HepG2 (cell line): ENCODE data around the gene MAT2A. TPM values are rescaled to one million over a fixed set of nuclear protein-coding genes. Genes with fewer than 3 reads are reported as not detected.
A peak's percentile ranks its signal among the peaks of the same experiment; 100 is the strongest.

Experiments
- MTA3 ChIP-seq: sonication (generic); formaldehyde crosslinking; IDR thresholded peaks from 2 replicates; pipeline ENCODE4 v1.4.0; 2020; ENCODE audit warnings: missing genetic modification reagents
- PBX2 ChIP-seq: IDR thresholded peaks from 2 replicates; pipeline ENCODE4 v1.6.1; 2016; ENCODE audit warnings: control low read depth
- REPIN1 ChIP-seq: sonication (generic); formaldehyde crosslinking; IDR thresholded peaks from 2 replicates; pipeline ENCODE4 v1.8.0; 2022; ENCODE audit warnings: missing genetic modification reagents, low read depth, mild to moderate bottlenecking, borderline replicate concordance
- TEF ChIP-seq: sonication (generic); formaldehyde crosslinking; IDR thresholded peaks from 2 replicates; pipeline ENCODE4 v1.5.0; 2020; ENCODE audit warnings: missing genetic modification reagents
- ZBTB2 ChIP-seq: sonication (generic); formaldehyde crosslinking; IDR thresholded peaks from 2 replicates; pipeline ENCODE4 v1.8.0; 2022; ENCODE audit warnings: low read depth, missing genetic modification reagents
- ZKSCAN1 ChIP-seq: fragments of 150-350 bp; IDR thresholded peaks from 2 replicates; pipeline ENCODE4 v1.6.1; 2014; ENCODE audit warnings: low read length
- polyA plus RNA-seq, 8 experiments: library from polyadenylated mRNA; depleted of rRNA in 3 of 8; stranded (reverse) in 7 of 8; unstranded in 1 of 8; fragments of >200 nt; fragmentation: Illumina TruSeq in 4 of 8; extraction: Trizol in 4 of 8; gene quantifications; 2 replicates each; pipeline versions ENCODE4 v1.2.1 to v1.2.3, GENCODE V29; 2011 to 2016; ENCODE audit warnings: low read depth in 4 of 8, missing spikeins in 1 of 8, mixed read lengths in 1 of 8; ENCODE audit not compliant: insufficient read depth in 1 of 8
- total RNA-seq, 5 experiments: library from RNA; depleted of rRNA; stranded (reverse); fragments of >200 nt; fragmentation: Illumina TruSeq; extraction: Trizol; gene quantifications; 2 replicates each; pipeline ENCODE4 v1.2.3, GENCODE V29; 2016; ENCODE audit warnings: low read depth in 1 of 5
- TF ChIP-seq, protein P1 (sequence below): sonication (generic); formaldehyde crosslinking; IDR thresholded peaks from 2 replicates; pipeline ENCODE4 v1.4.0; 2020; ENCODE audit warnings: missing genetic modification reagents, borderline replicate concordance
- TF ChIP-seq, protein P2 (sequence below): sonication (generic); formaldehyde crosslinking; IDR thresholded peaks from 2 replicates; pipeline ENCODE4 v1.4.0; 2020; ENCODE audit warnings: missing genetic modification reagents

The MAT2A gene
- total and polyA plus RNA-seq, 2 of the 13 experiments (the other 11 are each of a cell fraction or from before 2014, with no cell fraction given): 155 to 331 TPM

DNA sequence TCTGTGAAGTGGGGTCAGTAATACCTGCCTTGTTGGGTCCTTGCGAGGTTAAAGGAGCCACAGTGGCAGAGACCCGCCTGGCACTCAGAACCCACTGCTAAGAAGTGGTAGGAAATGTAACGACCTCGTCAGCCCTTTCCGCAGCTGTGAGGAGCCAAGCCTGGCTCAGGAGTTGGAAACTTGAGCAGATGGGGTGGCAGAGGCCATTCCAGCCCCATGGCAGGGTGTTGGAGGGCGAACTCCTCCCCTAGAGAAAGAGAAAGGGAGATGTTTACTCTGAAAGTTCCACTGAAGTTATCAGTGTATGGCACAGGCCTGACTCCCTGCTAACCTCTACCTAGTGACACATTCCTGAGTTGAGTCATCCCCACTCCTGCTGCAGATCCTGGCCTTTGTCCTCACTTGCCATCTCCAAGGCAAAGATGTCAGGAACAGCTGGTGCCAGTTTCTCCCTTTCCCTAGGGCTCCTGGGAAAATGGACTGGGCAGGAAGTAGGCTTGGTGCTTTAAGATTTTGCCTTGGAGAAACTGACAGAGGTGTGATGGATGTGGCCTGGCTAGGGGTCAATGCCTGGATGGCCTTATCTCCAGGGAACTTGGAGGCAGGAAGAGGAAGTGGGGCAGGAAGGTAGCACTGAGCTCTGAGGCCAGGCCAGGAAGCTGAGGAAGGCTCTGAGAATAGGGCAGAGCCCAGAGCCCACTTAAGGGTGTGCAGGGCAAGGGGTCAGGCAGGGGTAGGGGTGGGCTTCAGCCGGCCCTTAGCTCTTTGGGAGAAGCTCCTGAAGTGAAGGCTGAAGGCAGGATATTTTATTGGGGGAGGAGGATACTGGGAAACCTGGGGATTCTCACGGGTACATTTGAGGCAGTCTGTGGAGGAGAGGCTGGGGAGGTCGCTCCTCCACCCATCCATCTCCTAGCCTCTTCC lies 46.2 kb downstream of the MAT2A start (continued):
- TF ChIP-seq, protein P1, sequence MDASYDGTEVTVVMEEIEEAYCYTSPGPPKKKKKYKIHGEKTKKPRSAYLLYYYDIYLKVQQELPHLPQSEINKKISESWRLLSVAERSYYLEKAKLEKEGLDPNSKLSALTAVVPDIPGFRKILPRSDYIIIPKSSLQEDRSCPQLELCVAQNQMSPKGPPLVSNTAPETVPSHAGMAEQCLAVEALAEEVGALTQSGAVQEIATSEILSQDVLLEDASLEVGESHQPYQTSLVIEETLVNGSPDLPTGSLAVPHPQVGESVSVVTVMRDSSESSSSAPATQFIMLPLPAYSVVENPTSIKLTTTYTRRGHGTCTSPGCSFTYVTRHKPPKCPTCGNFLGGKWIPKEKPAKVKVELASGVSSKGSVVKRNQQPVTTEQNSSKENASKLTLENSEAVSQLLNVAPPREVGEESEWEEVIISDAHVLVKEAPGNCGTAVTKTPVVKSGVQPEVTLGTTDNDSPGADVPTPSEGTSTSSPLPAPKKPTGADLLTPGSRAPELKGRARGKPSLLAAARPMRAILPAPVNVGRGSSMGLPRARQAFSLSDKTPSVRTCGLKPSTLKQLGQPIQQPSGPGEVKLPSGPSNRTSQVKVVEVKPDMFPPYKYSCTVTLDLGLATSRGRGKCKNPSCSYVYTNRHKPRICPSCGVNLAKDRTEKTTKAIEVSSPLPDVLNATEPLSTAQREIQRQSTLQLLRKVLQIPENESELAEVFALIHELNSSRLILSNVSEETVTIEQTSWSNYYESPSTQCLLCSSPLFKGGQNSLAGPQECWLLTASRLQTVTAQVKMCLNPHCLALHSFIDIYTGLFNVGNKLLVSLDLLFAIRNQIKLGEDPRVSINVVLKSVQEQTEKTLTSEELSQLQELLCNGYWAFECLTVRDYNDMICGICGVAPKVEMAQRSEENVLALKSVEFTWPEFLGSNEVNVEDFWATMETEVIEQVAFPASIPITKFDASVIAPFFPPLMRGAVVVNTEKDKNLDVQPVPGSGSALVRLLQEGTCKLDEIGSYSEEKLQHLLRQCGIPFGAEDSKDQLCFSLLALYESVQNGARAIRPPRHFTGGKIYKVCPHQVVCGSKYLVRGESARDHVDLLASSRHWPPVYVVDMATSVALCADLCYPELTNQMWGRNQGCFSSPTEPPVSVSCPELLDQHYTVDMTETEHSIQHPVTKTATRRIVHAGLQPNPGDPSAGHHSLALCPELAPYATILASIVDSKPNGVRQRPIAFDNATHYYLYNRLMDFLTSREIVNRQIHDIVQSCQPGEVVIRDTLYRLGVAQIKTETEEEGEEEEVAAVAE: peak; percentile 82; the same call in 1 of the 2 replicates
- no peak for TF ChIP-seq ZBTB2 (CRISPR knock-in tag)
- TF ChIP-seq, protein P2, sequence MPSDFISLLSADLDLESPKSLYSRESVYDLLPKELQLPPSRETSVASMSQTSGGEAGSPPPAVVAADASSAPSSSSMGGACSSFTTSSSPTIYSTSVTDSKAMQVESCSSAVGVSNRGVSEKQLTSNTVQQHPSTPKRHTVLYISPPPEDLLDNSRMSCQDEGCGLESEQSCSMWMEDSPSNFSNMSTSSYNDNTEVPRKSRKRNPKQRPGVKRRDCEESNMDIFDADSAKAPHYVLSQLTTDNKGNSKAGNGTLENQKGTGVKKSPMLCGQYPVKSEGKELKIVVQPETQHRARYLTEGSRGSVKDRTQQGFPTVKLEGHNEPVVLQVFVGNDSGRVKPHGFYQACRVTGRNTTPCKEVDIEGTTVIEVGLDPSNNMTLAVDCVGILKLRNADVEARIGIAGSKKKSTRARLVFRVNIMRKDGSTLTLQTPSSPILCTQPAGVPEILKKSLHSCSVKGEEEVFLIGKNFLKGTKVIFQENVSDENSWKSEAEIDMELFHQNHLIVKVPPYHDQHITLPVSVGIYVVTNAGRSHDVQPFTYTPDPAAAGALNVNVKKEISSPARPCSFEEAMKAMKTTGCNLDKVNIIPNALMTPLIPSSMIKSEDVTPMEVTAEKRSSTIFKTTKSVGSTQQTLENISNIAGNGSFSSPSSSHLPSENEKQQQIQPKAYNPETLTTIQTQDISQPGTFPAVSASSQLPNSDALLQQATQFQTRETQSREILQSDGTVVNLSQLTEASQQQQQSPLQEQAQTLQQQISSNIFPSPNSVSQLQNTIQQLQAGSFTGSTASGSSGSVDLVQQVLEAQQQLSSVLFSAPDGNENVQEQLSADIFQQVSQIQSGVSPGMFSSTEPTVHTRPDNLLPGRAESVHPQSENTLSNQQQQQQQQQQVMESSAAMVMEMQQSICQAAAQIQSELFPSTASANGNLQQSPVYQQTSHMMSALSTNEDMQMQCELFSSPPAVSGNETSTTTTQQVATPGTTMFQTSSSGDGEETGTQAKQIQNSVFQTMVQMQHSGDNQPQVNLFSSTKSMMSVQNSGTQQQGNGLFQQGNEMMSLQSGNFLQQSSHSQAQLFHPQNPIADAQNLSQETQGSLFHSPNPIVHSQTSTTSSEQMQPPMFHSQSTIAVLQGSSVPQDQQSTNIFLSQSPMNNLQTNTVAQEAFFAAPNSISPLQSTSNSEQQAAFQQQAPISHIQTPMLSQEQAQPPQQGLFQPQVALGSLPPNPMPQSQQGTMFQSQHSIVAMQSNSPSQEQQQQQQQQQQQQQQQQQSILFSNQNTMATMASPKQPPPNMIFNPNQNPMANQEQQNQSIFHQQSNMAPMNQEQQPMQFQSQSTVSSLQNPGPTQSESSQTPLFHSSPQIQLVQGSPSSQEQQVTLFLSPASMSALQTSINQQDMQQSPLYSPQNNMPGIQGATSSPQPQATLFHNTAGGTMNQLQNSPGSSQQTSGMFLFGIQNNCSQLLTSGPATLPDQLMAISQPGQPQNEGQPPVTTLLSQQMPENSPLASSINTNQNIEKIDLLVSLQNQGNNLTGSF (CRISPR knock-in tag): peak; percentile 0; the same call in 1 of the 2 replicates
- TF ChIP-seq TEF (CRISPR knock-in tag): no peak
- peak; percentile 28; the same call in 1 of the 2 replicates for TF ChIP-seq PBX2
- no peak for TF ChIP-seq MTA3 (CRISPR knock-in tag)
- 0 out of 2 replicates have a peak, but pooled peaks have one; percentile 13 for TF ChIP-seq ZKSCAN1
- TF ChIP-seq REPIN1 (CRISPR knock-in tag): peak; percentile 62; the same call in 1 of the 2 replicates
